ENCODE data around the gene TTLL10.

The TTLL10 gene

DNA sequence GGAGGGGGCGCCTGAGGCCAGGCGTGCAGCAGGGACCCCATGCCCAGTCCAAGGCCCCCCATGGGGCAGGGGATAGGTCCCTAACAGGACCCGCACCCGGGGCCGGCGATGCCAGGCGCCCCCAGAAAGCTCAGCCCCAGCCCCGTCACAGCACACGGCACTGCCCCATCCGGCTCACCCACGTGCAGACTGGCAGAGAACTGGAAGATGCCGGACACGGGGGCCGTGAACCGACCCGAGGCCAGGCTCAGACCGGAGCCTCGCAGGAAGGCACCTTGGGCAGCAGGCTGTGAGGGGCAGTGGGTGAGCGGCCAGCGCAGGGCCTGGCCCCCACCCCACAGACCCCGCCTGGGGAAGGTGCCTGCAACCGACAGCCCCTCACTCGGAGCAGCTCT, 69.6 kb downstream of the TTLL10 start:
- no peak for TF ChIP-seq EZH2phosphoT487 (IDR thresholded peaks at IDR 0.05; ENCODE audit: borderline replicate concordance)
- TF ChIP-seq, protein P1, sequence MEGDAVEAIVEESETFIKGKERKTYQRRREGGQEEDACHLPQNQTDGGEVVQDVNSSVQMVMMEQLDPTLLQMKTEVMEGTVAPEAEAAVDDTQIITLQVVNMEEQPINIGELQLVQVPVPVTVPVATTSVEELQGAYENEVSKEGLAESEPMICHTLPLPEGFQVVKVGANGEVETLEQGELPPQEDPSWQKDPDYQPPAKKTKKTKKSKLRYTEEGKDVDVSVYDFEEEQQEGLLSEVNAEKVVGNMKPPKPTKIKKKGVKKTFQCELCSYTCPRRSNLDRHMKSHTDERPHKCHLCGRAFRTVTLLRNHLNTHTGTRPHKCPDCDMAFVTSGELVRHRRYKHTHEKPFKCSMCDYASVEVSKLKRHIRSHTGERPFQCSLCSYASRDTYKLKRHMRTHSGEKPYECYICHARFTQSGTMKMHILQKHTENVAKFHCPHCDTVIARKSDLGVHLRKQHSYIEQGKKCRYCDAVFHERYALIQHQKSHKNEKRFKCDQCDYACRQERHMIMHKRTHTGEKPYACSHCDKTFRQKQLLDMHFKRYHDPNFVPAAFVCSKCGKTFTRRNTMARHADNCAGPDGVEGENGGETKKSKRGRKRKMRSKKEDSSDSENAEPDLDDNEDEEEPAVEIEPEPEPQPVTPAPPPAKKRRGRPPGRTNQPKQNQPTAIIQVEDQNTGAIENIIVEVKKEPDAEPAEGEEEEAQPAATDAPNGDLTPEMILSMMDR (conservative IDR thresholded peaks at IDR 0.05; ENCODE audit: low read length), result no peak
- Histone ChIP-seq H4K20me1 (ENCODE audit: insufficient read depth, low read length, poor library complexity, severe bottlenecking) (no peaks in the 10 kb centered on the region), H3K4me3 (ENCODE audit: low read length, poor library complexity, severe bottlenecking) (no peak overlapping the region), H3K4me1 (ENCODE audit: insufficient read depth, low read length, poor library complexity, severe bottlenecking) (no peaks in the 10 kb centered on the region), H3K79me2 (ENCODE audit: insufficient read depth, low read length) (no peaks in the 10 kb centered on the region), H3K36me3 (ENCODE audit: insufficient read depth, low read length) (no peaks in the 10 kb centered on the region), H3K27me3 (ENCODE audit: insufficient read depth, low read length, poor library complexity, severe bottlenecking) (no peaks in the 10 kb centered on the region), H3F3A (ENCODE audit: low read depth) (no peaks in the 10 kb centered on the region), H3K4me2 (ENCODE audit: low read depth, low read length, poor library complexity, severe bottlenecking) (no peak overlapping the region), H3K9me2 (replicated peaks; ENCODE audit: low read depth, low read length) (no peaks in the 10 kb centered on the region), H3K9ac (ENCODE audit: low read depth, low read length, poor library complexity, severe bottlenecking) (no peak overlapping the region), H3K9me3 (ENCODE audit: insufficient read depth, low read depth, low read length) (no peaks in the 10 kb centered on the region), H2AFZ (ENCODE audit: low read length) (no peak overlapping the region)

DNA sequence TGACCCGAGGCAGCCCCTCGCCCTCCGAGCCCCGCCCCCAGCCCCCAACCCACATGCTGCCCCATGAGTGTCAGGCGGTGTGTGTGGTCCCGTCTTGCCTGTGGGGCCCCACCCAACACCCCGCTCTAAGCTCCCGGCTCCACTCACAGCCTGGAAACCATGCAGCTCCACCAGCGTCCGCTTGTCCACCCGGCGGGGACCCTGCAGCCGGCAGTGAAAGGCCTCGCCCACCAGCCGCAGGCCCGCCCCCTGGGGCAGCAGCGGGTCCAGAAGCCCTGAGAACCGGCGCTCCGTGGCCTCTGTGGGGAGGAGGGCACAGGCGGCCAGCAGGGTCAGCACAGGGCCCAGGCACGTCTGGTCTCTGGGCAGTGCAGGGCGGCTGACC, 70.1 kb downstream of the TTLL10 start:
- Histone ChIP-seq H2AFZ (ENCODE audit: low read length) (no peak overlapping the region), H3K36me3 (ENCODE audit: insufficient read depth, low read length) (no peaks in the 10 kb centered on the region), H3K9me3 (ENCODE audit: insufficient read depth, low read depth, low read length) (no peaks in the 10 kb centered on the region), H3K4me3 (ENCODE audit: low read length, poor library complexity, severe bottlenecking) (no peak overlapping the region), H3K27me3 (ENCODE audit: insufficient read depth, low read length, poor library complexity, severe bottlenecking) (no peaks in the 10 kb centered on the region), H3K79me2 (ENCODE audit: insufficient read depth, low read length) (no peaks in the 10 kb centered on the region), H4K20me1 (ENCODE audit: insufficient read depth, low read length, poor library complexity, severe bottlenecking) (no peaks in the 10 kb centered on the region), H3K9me2 (replicated peaks; ENCODE audit: low read depth, low read length) (no peaks in the 10 kb centered on the region), H3K9ac (ENCODE audit: low read depth, low read length, poor library complexity, severe bottlenecking) (no peak overlapping the region), H3F3A (ENCODE audit: low read depth) (no peaks in the 10 kb centered on the region), H3K4me1 (ENCODE audit: insufficient read depth, low read length, poor library complexity, severe bottlenecking) (no peaks in the 10 kb centered on the region), H3K4me2 (ENCODE audit: low read depth, low read length, poor library complexity, severe bottlenecking) (no peak overlapping the region)
- TF ChIP-seq, protein P1 (conservative IDR thresholded peaks at IDR 0.05; ENCODE audit: low read length), result no peak
- TF ChIP-seq EZH2phosphoT487 (IDR thresholded peaks at IDR 0.05; ENCODE audit: borderline replicate concordance), result no peak

DNA sequence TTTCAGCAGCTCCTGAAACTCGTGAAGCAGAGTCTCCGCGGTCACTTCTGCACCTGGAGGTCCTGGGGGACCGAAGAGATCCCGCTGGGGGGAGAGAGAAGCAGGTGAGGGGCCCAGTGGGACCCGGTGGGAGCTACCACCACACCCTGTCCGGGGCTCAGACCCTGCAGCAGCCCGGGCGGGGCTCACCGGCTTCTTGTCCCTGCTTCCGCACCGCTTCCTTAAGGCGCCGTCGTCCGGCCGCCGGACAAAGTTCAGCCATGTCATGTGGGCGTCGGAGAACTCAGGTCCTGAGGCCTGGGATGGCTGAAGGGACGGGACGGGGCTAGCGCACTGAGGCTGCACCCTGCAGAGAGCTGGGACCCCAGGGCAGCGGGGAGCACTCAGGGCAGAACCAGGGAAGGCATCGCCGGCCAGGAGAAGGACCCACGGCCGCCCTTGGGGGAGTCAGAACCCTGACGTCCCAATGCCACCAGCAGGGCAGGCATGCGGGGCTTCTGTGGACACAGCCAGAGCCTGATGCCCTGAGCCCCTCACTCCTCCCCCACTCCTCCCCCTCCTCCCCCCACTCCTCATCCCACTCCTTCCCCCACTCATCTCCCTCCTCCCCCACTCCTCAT, 70.6 kb downstream of the TTLL10 start:
- H3K4me1 ChIP-seq (ENCODE audit: insufficient read depth, low read length, poor library complexity, severe bottlenecking), result no peaks in the 10 kb centered on the region
- no peak for TF ChIP-seq EZH2phosphoT487 (IDR thresholded peaks at IDR 0.05; ENCODE audit: borderline replicate concordance)
- TF ChIP-seq, protein P1 (conservative IDR thresholded peaks at IDR 0.05; ENCODE audit: low read length), result no peak
- no peak overlapping the region for H3K4me2 ChIP-seq (ENCODE audit: low read depth, low read length, poor library complexity, severe bottlenecking)
- no peaks in the 10 kb centered on the region for H4K20me1 ChIP-seq (ENCODE audit: insufficient read depth, low read length, poor library complexity, severe bottlenecking)
- H3K27me3 ChIP-seq (ENCODE audit: insufficient read depth, low read length, poor library complexity, severe bottlenecking), result no peaks in the 10 kb centered on the region
- no peak overlapping the region for H3K4me3 ChIP-seq (ENCODE audit: low read length, poor library complexity, severe bottlenecking)
- no peaks in the 10 kb centered on the region for H3K36me3 ChIP-seq (ENCODE audit: insufficient read depth, low read length)
- H3K9me3 ChIP-seq (ENCODE audit: insufficient read depth, low read depth, low read length), result no peaks in the 10 kb centered on the region
- no peak overlapping the region for H3K9ac ChIP-seq (ENCODE audit: low read depth, low read length, poor library complexity, severe bottlenecking)
- H3F3A ChIP-seq (ENCODE audit: low read depth), result no peaks in the 10 kb centered on the region
- H3K9me2 ChIP-seq (replicated peaks; ENCODE audit: low read depth, low read length), result no peaks in the 10 kb centered on the region
- H3K79me2 ChIP-seq (ENCODE audit: insufficient read depth, low read length), result no peaks in the 10 kb centered on the region
- H2AFZ ChIP-seq (ENCODE audit: low read length), result no peak overlapping the region

Data from Loucy (cell line).